Tibial nerve (tissue), 4 donors: ENCODE data around the gene ZBTB32. TPM values are rescaled to one million over a fixed set of nuclear protein-coding genes. Genes with fewer than 3 reads are reported as not detected.
A peak's percentile ranks its signal among the peaks of the same experiment; 100 is the strongest.

Source experiments
- DNase-seq, 2 donors: peaks; one replicate each; pipeline ENCODE4 v3.0.0-alpha.2; 2019; ENCODE audit warnings: low spot score in 2 of 2
- H3K27ac ChIP-seq, 4 donors: fragments of 200-600 bp; sonication (generic) in 3 of 4; one replicate each; pipeline ENCODE4 v1.5.1; 2017 to 2019; ENCODE audit warnings: mild to moderate bottlenecking in 1 of 4
- H3K27me3 ChIP-seq, 2 donors: fragments of 200-600 bp; sonication (generic) in 1 of 2; one replicate each; pipeline versions ENCODE4 v1.5.1 to v1.6.0; 2017 to 2019
- H3K36me3 ChIP-seq, 3 donors: fragments of 200-600 bp; sonication (generic); one replicate each; pipeline ENCODE4 v1.5.1; 2018 to 2019
- H3K4me1 ChIP-seq, 4 donors: fragments of 200-600 bp; sonication (generic) in 3 of 4; one replicate each; pipeline ENCODE4 v1.5.1; 2017 to 2019
- H3K4me3 ChIP-seq, 4 donors: fragments of 200-600 bp; sonication (generic) in 3 of 4; one replicate each; pipeline ENCODE4 v1.5.1; 2017 to 2019; ENCODE audit warnings: mild to moderate bottlenecking in 1 of 4, moderate library complexity in 1 of 4
- H3K9me3 ChIP-seq, 4 donors: fragments of 200-600 bp; sonication (generic) in 3 of 4; one replicate each; pipeline ENCODE4 v1.5.1; 2017 to 2019
- CTCF ChIP-seq, 5 experiments: fragments of 200-600 bp in 3 of 5; fragments of 450-650 bp in 2 of 5; sonication (generic) in 3 of 5; IDR thresholded peaks; one replicate each; pipeline ENCODE4 v1.5.1; 2016 to 2019; ENCODE audit warnings: antibody characterized with exemption in 5 of 5, mild to moderate bottlenecking in 3 of 5, moderate library complexity in 2 of 5
- EP300 ChIP-seq, 2 donors: sonication (generic); formaldehyde crosslinking; IDR thresholded peaks; one replicate each; pipeline ENCODE4 v1.6.1; 2017; ENCODE audit warnings: antibody characterized with exemption in 2 of 2, mild to moderate bottlenecking in 1 of 2
- POLR2A ChIP-seq, 2 donors: fragments of 450-650 bp; IDR thresholded peaks; one replicate each; pipeline ENCODE4 v1.6.1; 2017; ENCODE audit warnings: antibody characterized with exemption in 2 of 2, mild to moderate bottlenecking in 2 of 2, moderate library complexity in 2 of 2
- WGBS, 2 donors: methylation state at CpG; one replicate each; pipeline ENCODE4 v1.1.5; 2018; 5-methylcytosine and 5-hydroxymethylcytosine counted together
- total RNA-seq, 4 donors: library from RNA; depleted of rRNA; stranded (reverse); fragments of >200 nt; gene quantifications; one replicate each; pipeline ENCODE4 v1.1.0, GENCODE V29; 2016

Gene ZBTB32
- total RNA-seq, 4 donors from 2014 or later, result not detected

GRCh38 chr19:35739275-35740107 is 35.1 kb downstream of the ZBTB32 start:
- H3K27ac ChIP-seq, result peak overlapping the region; percentile 16 to 90 (median 83)
- no peak for DNase-seq
- 66 to 77% methylated on average over 25 to 28 of the region's 29 CpGs for WGBS, 2 donors
- peaks cover 0 to 31% (median 22%) of the 10 kb centered on the region in 4 donors for H3K4me1 ChIP-seq
- H3K27me3 ChIP-seq, result no peaks in the 10 kb centered on the region
- peaks cover 3 to 54% (median 4%) of the 10 kb centered on the region in 3 donors for H3K36me3 ChIP-seq
- no peak for TF ChIP-seq EP300 (IDR thresholded peaks at IDR 0.05)
- no peak for TF ChIP-seq POLR2A (IDR thresholded peaks at IDR 0.05)
- TF ChIP-seq CTCF (IDR thresholded peaks at IDR 0.05), result no peak
- H3K4me3 ChIP-seq, result peak overlapping the region; percentile 42 to 75 (median 66)
- no peaks in the 10 kb centered on the region for H3K9me3 ChIP-seq

GRCh38 chr19:35740108-35740422 is 35.7 kb downstream of the ZBTB32 start:
- peaks cover 0 to 33% (median 23%) of the 10 kb centered on the region in 4 donors for H3K4me1 ChIP-seq
- no peaks in the 10 kb centered on the region for H3K27me3 ChIP-seq
- no peak for TF ChIP-seq EP300 (IDR thresholded peaks at IDR 0.05)
- TF ChIP-seq CTCF (IDR thresholded peaks at IDR 0.05), result no peak
- TF ChIP-seq POLR2A (IDR thresholded peaks at IDR 0.05), result no peak
- DNase-seq, result no peak
- H3K27ac ChIP-seq, result peak overlapping the region; percentile 16 to 90 (median 83)
- peaks cover 3 to 48% (median 4%) of the 10 kb centered on the region in 3 donors for H3K36me3 ChIP-seq
- H3K9me3 ChIP-seq, result no peaks in the 10 kb centered on the region
- 4 to 7% methylated on average over 9 to 15 of the region's 16 CpGs for WGBS, 2 donors
- H3K4me3 ChIP-seq, result peak overlapping the region; percentile 42 to 75 (median 66)

GRCh38 chr19:35740423-35741202 is 36.3 kb downstream of the ZBTB32 start:
- peaks cover 3 to 42% (median 4%) of the 10 kb centered on the region in 3 donors for H3K36me3 ChIP-seq
- peaks cover 0 to 33% (median 23%) of the 10 kb centered on the region in 4 donors for H3K4me1 ChIP-seq
- 0% methylated on average over 56 to 60 of the region's 63 CpGs for WGBS, 2 donors

GRCh38 chr19:35741203-35741515 is 36.8 kb downstream of the ZBTB32 start:
- 8 to 14% methylated on average over 12 of the region's 12 CpGs for WGBS, 2 donors
- DNase-seq, result no peak
- no peaks in the 10 kb centered on the region for H3K27me3 ChIP-seq
- peak overlapping the region; percentile 42 to 87 (median 70) for H3K4me3 ChIP-seq
- peaks cover 0 to 38% (median 26%) of the 10 kb centered on the region in 4 donors for H3K4me1 ChIP-seq
- TF ChIP-seq EP300 (IDR thresholded peaks at IDR 0.05), result no peak
- no peak for TF ChIP-seq POLR2A (IDR thresholded peaks at IDR 0.05)
- no peak for TF ChIP-seq CTCF (IDR thresholded peaks at IDR 0.05)
- H3K9me3 ChIP-seq, result no peaks in the 10 kb centered on the region
- peak overlapping the region; percentile 63 to 89 (median 83) for H3K27ac ChIP-seq
- H3K36me3 ChIP-seq, result peaks cover 3 to 37% (median 4%) of the 10 kb centered on the region in 3 donors

More at GRCh38 chr19:35740423-35741202, 36.3 kb downstream of the ZBTB32 start:
- Histone ChIP-seq H3K27me3 (no peaks in the 10 kb centered on the region), H3K9me3 (no peaks in the 10 kb centered on the region), H3K27ac (peak overlapping the region; percentile 63 to 90 (median 83)), H3K4me3 (peak overlapping the region; percentile 42 to 87 (median 70))
- peak; percentile 97 to 98 for DNase-seq
- peak in 2 of 5 experiments; percentile 18 to 28 for TF ChIP-seq CTCF (IDR thresholded peaks at IDR 0.05)
- peak; percentile 43 to 45 for TF ChIP-seq POLR2A (IDR thresholded peaks at IDR 0.05)
- peak; percentile 80 to 82 for TF ChIP-seq EP300 (IDR thresholded peaks at IDR 0.05)
